HK-2 (cell line): ENCODE measurements around the gene EDN1.
"Not testable (repeated sequence)": the region's sequence is repeated elsewhere in the genome, so short reads cannot be mapped to it uniquely, and the experiment has no call there.

ENCODE experiments used
- DNase-seq: peaks from one replicate; pipeline ENCODE4 v3.0.0-alpha.2; 2018; ENCODE audit not compliant: unreplicated experiment

The EDN1 gene

GRCh38 chr6:12327391-12327790 is 37.2 kb downstream of the EDN1 start:
- DNase-seq = no peak

GRCh38 chr6:12327988-12328387 is 37.8 kb downstream of the EDN1 start:
- DNase-seq = no peak

- no peak for DNase-seq
These were observed 38.5 kb downstream of the EDN1 start for GRCh38 chr6:12328701-12329100.

- DNase-seq = no peak
These were observed 41.3 kb downstream of the EDN1 start for GRCh38 chr6:12331474-12331873.

GRCh38 chr6:12331951-12332749 is 42.0 kb downstream of the EDN1 start:
- DNase-seq = no peak

GRCh38 chr6:12332750-12333079 is 42.6 kb downstream of the EDN1 start:
- DNase-seq = not testable (repeated sequence)

GRCh38 chr6:12333128-12333527 is 43.0 kb downstream of the EDN1 start:
- DNase-seq = no peak

GRCh38 chr6:12334526-12335130 is 44.5 kb downstream of the EDN1 start:
- DNase-seq = no peak

- no peak for DNase-seq
These were observed 45.0 kb downstream of the EDN1 start for GRCh38 chr6:12335131-12335527.

GRCh38 chr6:12335717-12336116 is 45.6 kb downstream of the EDN1 start:
- DNase-seq = no peak

GRCh38 chr6:12336121-12336971 is 46.2 kb downstream of the EDN1 start:
- DNase-seq = no peak

- DNase-seq = no peak
These were observed 48.9 kb downstream of the EDN1 start for GRCh38 chr6:12339022-12339421.

- no peak for DNase-seq
These were observed 49.8 kb downstream of the EDN1 start for GRCh38 chr6:12339808-12340487.

- no peak for DNase-seq
These were observed 50.3 kb downstream of the EDN1 start for GRCh38 chr6:12340488-12340818.

- no peak for DNase-seq
These were observed 52.5 kb downstream of the EDN1 start for GRCh38 chr6:12342664-12343063.

GRCh38 chr6:12343122-12343439 is 52.9 kb downstream of the EDN1 start:
- DNase-seq = no peak

- DNase-seq = no peak
These were observed 53.4 kb downstream of the EDN1 start for GRCh38 chr6:12343440-12344162.

GRCh38 chr6:12344296-12344695 is 54.1 kb downstream of the EDN1 start:
- DNase-seq = no peak

- DNase-seq = no peak
These were observed 55.0 kb downstream of the EDN1 start for GRCh38 chr6:12344961-12345693.

- no peak for DNase-seq
These were observed 55.5 kb downstream of the EDN1 start for GRCh38 chr6:12345694-12346058.
